IPS-18a (cell line): Measurements from ENCODE around the gene PLEKHH1.

Experiments
- H3K27ac ChIP-seq: one replicate; pipeline ENCODE4 v1.5.1; 2013; ENCODE audit warnings: low read length
- H3K27me3 ChIP-seq: one replicate; pipeline ENCODE4 v1.6.1; 2013; ENCODE audit warnings: mild to moderate bottlenecking, low read length; ENCODE audit not compliant: control insufficient read depth, insufficient read depth
- H3K36me3 ChIP-seq: one replicate; pipeline ENCODE4 v1.6.1; 2013; ENCODE audit warnings: low read depth, low read length; ENCODE audit not compliant: control insufficient read depth
- H3K4me1 ChIP-seq: one replicate; pipeline ENCODE4 v1.6.1; 2013; ENCODE audit warnings: low read depth, low read length; ENCODE audit not compliant: control insufficient read depth
- H3K4me3 ChIP-seq: one replicate; pipeline ENCODE4 v1.5.1; 2013; ENCODE audit warnings: low read length
- H3K9ac ChIP-seq: one replicate; pipeline ENCODE4 v1.6.1; 2013; ENCODE audit warnings: mild to moderate bottlenecking, low read length, moderate library complexity
- H3K9me3 ChIP-seq: one replicate; pipeline ENCODE4 v1.6.1; 2013; ENCODE audit warnings: low read depth, low read length; ENCODE audit not compliant: control insufficient read depth

The PLEKHH1 gene

GRCh38 chr14:67512463-67513310 is 20.4 kb upstream of the PLEKHH1 start:
- no peak overlapping the region for H3K27ac ChIP-seq
- no peak overlapping the region for H3K9ac ChIP-seq
- no peaks in the 10 kb centered on the region for H3K9me3 ChIP-seq
- H3K4me3 ChIP-seq, result no peak overlapping the region
- no peaks in the 10 kb centered on the region for H3K4me1 ChIP-seq
- H3K27me3 ChIP-seq, result peaks cover 44% of the 10 kb centered on the region
- H3K36me3 ChIP-seq, result no peaks in the 10 kb centered on the region

GRCh38 chr14:67513631-67514108 is 19.4 kb upstream of the PLEKHH1 start:
- Histone ChIP-seq H3K9ac (no peak overlapping the region), H3K4me1 (no peaks in the 10 kb centered on the region), H3K27ac (no peak overlapping the region), H3K27me3 (peaks cover 54% of the 10 kb centered on the region), H3K4me3 (no peak overlapping the region), H3K9me3 (no peaks in the 10 kb centered on the region), H3K36me3 (no peaks in the 10 kb centered on the region)

- Histone ChIP-seq H3K9ac (no peak overlapping the region), H3K4me1 (no peaks in the 10 kb centered on the region), H3K36me3 (no peaks in the 10 kb centered on the region), H3K27ac (no peak overlapping the region), H3K9me3 (no peaks in the 10 kb centered on the region), H3K27me3 (peaks cover 58% of the 10 kb centered on the region), H3K4me3 (peak overlapping the region; percentile 57)
Observed at GRCh38 chr14:67514203-67514607, 18.9 kb upstream of the PLEKHH1 start.

GRCh38 chr14:67514650-67515385 is 18.3 kb upstream of the PLEKHH1 start:
- Histone ChIP-seq H3K4me3 (peak overlapping the region; percentile 57), H3K9me3 (no peaks in the 10 kb centered on the region), H3K27me3 (peaks cover 58% of the 10 kb centered on the region), H3K36me3 (no peaks in the 10 kb centered on the region), H3K27ac (no peak overlapping the region), H3K9ac (no peak overlapping the region), H3K4me1 (no peaks in the 10 kb centered on the region)

GRCh38 chr14:67515386-67516079 is 17.6 kb upstream of the PLEKHH1 start:
- Histone ChIP-seq H3K27ac (no peak overlapping the region), H3K27me3 (peaks cover 58% of the 10 kb centered on the region), H3K9ac (no peak overlapping the region), H3K9me3 (no peaks in the 10 kb centered on the region), H3K4me1 (no peaks in the 10 kb centered on the region), H3K4me3 (peak overlapping the region; percentile 57), H3K36me3 (no peaks in the 10 kb centered on the region)

- no peak overlapping the region for H3K4me3 ChIP-seq
- H3K27me3 ChIP-seq, result peaks cover 58% of the 10 kb centered on the region
Observed at GRCh38 chr14:67516676-67517075, 16.4 kb upstream of the PLEKHH1 start.

GRCh38 chr14:67517083-67517482 is 16.0 kb upstream of the PLEKHH1 start:
- Histone ChIP-seq H3K4me3 (no peak overlapping the region), H3K27me3 (peaks cover 58% of the 10 kb centered on the region), H3K9me3 (no peaks in the 10 kb centered on the region), H3K9ac (no peak overlapping the region), H3K27ac (no peak overlapping the region), H3K36me3 (no peaks in the 10 kb centered on the region), H3K4me1 (no peaks in the 10 kb centered on the region)

More at GRCh38 chr14:67516676-67517075, 16.4 kb upstream of the PLEKHH1 start:
- Histone ChIP-seq H3K27ac (no peak overlapping the region), H3K9me3 (no peaks in the 10 kb centered on the region), H3K36me3 (no peaks in the 10 kb centered on the region), H3K9ac (no peak overlapping the region), H3K4me1 (no peaks in the 10 kb centered on the region)

GRCh38 chr14:67519406-67519805 is 13.7 kb upstream of the PLEKHH1 start:
- no peaks in the 10 kb centered on the region for H3K9me3 ChIP-seq
- no peak overlapping the region for H3K9ac ChIP-seq
- no peaks in the 10 kb centered on the region for H3K36me3 ChIP-seq
- H3K4me1 ChIP-seq, result no peaks in the 10 kb centered on the region
- no peak overlapping the region for H3K4me3 ChIP-seq
- peaks cover 40% of the 10 kb centered on the region for H3K27me3 ChIP-seq
- no peak overlapping the region for H3K27ac ChIP-seq

GRCh38 chr14:67520482-67520881 is 12.6 kb upstream of the PLEKHH1 start:
- H3K27me3 ChIP-seq, result peaks cover 32% of the 10 kb centered on the region
- no peak overlapping the region for H3K4me3 ChIP-seq
- no peaks in the 10 kb centered on the region for H3K9me3 ChIP-seq

GRCh38 chr14:67522270-67522669 is 10.8 kb upstream of the PLEKHH1 start:
- peaks cover 16% of the 10 kb centered on the region for H3K27me3 ChIP-seq
- no peaks in the 10 kb centered on the region for H3K36me3 ChIP-seq
- H3K27ac ChIP-seq, result no peak overlapping the region
- no peak overlapping the region for H3K4me3 ChIP-seq
- no peaks in the 10 kb centered on the region for H3K4me1 ChIP-seq
- no peaks in the 10 kb centered on the region for H3K9me3 ChIP-seq
- H3K9ac ChIP-seq, result no peak overlapping the region

More at GRCh38 chr14:67520482-67520881, 12.6 kb upstream of the PLEKHH1 start:
- no peak overlapping the region for H3K9ac ChIP-seq
- no peaks in the 10 kb centered on the region for H3K36me3 ChIP-seq
- H3K4me1 ChIP-seq, result no peaks in the 10 kb centered on the region
- no peak overlapping the region for H3K27ac ChIP-seq
